Stimulated activated naive CD8-positive, alpha-beta T cell treated with anti-CD3 and anti-CD28 coated beads, Interleukin-15, Interleukin-2, amounts not matched to agents 100 U/mL and 50 U/mL, for 24 hours (primary cell): ENCODE results near the gene NRAP.

Source experiments
- ATAC-seq: fragments of 150-1000 bp; cut with Tn5 transposase; one replicate; pipeline ENCODE4 v1.10.0; 2021
- DNase-seq: peaks from one replicate; pipeline ENCODE4 v3.0.0; 2021

NRAP gene

GRCh38 chr10:113641702-113642101 is 22.1 kb downstream of the NRAP start:
- DNase-seq (no peak), ATAC-seq (no peak)

- no peak for ATAC-seq
Measured at GRCh38 chr10:113639966-113640365, 23.9 kb downstream of the NRAP start.

GRCh38 chr10:113631684-113632367 is 32.0 kb downstream of the NRAP start:
- DNase-seq (no peak), ATAC-seq (no peak)

More at GRCh38 chr10:113639966-113640365, 23.9 kb downstream of the NRAP start:
- no peak for DNase-seq

- no peak for ATAC-seq
- DNase-seq: no peak
Measured at GRCh38 chr10:113630929-113631533, 32.8 kb downstream of the NRAP start.

GRCh38 chr10:113628607-113629153 is 35.2 kb downstream of the NRAP start:
- DNase-seq (no peak), ATAC-seq (no peak)

- DNase-seq: no peak
- ATAC-seq: no peak
Measured at GRCh38 chr10:113627836-113628235, 36.0 kb downstream of the NRAP start.

- ATAC-seq (no peak), DNase-seq (no peak)
Measured at GRCh38 chr10:113626809-113627355, 37.0 kb downstream of the NRAP start.

GRCh38 chr10:113625461-113626186 is 38.2 kb downstream of the NRAP start:
- no peak for DNase-seq
- no peak for ATAC-seq

GRCh38 chr10:113622831-113623230 is 41.0 kb downstream of the NRAP start:
- DNase-seq: no peak
- no peak for ATAC-seq

- no peak for ATAC-seq
- DNase-seq: no peak
Measured at GRCh38 chr10:113621799-113622198, 42.0 kb downstream of the NRAP start.

GRCh38 chr10:113620936-113621335 is 42.9 kb downstream of the NRAP start:
- ATAC-seq (no peak), DNase-seq (no peak)

GRCh38 chr10:113620511-113620910 is 43.3 kb downstream of the NRAP start:
- ATAC-seq (no peak), DNase-seq (no peak)

- DNase-seq: no peak
- ATAC-seq: no peak
Measured at GRCh38 chr10:113619401-113619800, 44.4 kb downstream of the NRAP start.

GRCh38 chr10:113618338-113618737 is 45.5 kb downstream of the NRAP start:
- ATAC-seq: no peak

GRCh38 chr10:113617086-113617485 is 46.8 kb downstream of the NRAP start:
- ATAC-seq (no peak), DNase-seq (no peak)

More at GRCh38 chr10:113618338-113618737, 45.5 kb downstream of the NRAP start:
- DNase-seq: no peak

- DNase-seq (no peak), ATAC-seq (no peak)
Measured at GRCh38 chr10:113616244-113617074, 47.4 kb downstream of the NRAP start.

- DNase-seq (no peak), ATAC-seq (no peak)
Measured at GRCh38 chr10:113613977-113614690, 49.7 kb downstream of the NRAP start.

GRCh38 chr10:113613427-113613826 is 50.4 kb downstream of the NRAP start:
- ATAC-seq: no peak
- DNase-seq: no peak

- ATAC-seq: no peak
- DNase-seq: no peak
Measured at GRCh38 chr10:113612154-113612553, 51.7 kb downstream of the NRAP start.

GRCh38 chr10:113610631-113611601 is 52.9 kb downstream of the NRAP start:
- ATAC-seq (no peak), DNase-seq (no peak)
